OCI-LY7 (cell line): Measurements from ENCODE around the gene ZNF813. TPM values are rescaled to one million over a fixed set of nuclear protein-coding genes. Genes with fewer than 3 reads are reported as not detected.

ENCODE experiments used
- BruUV-seq: library from RNA; stranded (reverse); fragments of 400-500 nt; replicated peaks from 2 replicates; lab custom pipeline; 2021; lab: Mats Ljungman, UMichigan
- CTCF ChIA-PET: fragments of 300-600 bp; sonication (Branson Sonifier 250); formaldehyde crosslinking; loops from one replicate; lab custom pipeline; 2022; ENCODE audit warnings: antibody characterized with exemption; ENCODE audit not compliant: unreplicated experiment; lab: Charles Lee
- POLR2A ChIA-PET: fragments of 300-600 bp; sonication (Branson Sonifier 250); formaldehyde crosslinking; loops from one replicate; lab custom pipeline; 2022; ENCODE audit warnings: antibody characterized with exemption; lab: Charles Lee
- DNase-seq: peaks from one replicate; pipeline ENCODE4 v3.0.0-alpha.2; 2015; ENCODE audit warnings: low spot score
- H2AFZ ChIP-seq: fragments of 200-600 bp; sonication (generic), shearing (Covaris generic); 2 replicates; pipeline ENCODE4 v1.6.1; 2014; ENCODE audit warnings: mild to moderate bottlenecking, antibody characterized with exemption, low read length, moderate library complexity
- H3K27ac ChIP-seq: fragments of 200-600 bp; sonication (generic); 2 replicates; pipeline ENCODE4 v1.5.1; 2014; ENCODE audit warnings: mixed run types, low read depth, mild to moderate bottlenecking, moderate library complexity, low read length, inconsistent platforms; ENCODE audit not compliant: poor library complexity, severe bottlenecking
- H3K36me3 ChIP-seq: fragments of 200-600 bp; sonication (generic); 2 replicates; pipeline ENCODE4 v1.6.1; 2014; ENCODE audit warnings: mild to moderate bottlenecking, antibody characterized with exemption, low read length, moderate library complexity, mixed read lengths; ENCODE audit not compliant: insufficient read depth
- H3K4me1 ChIP-seq: fragments of 200-600 bp; sonication (generic); 2 replicates; pipeline ENCODE4 v1.5.1; 2014; ENCODE audit warnings: mild to moderate bottlenecking, low read length; ENCODE audit not compliant: insufficient read depth, poor library complexity, severe bottlenecking
- H3K4me2 ChIP-seq: fragments of 200-600 bp; sonication (generic); 2 replicates; pipeline ENCODE4 v1.6.1; 2014; ENCODE audit warnings: mild to moderate bottlenecking, low read length
- H3K4me3 ChIP-seq: fragments of 200-600 bp; sonication (generic); 2 replicates; pipeline ENCODE4 v1.5.1; 2014; ENCODE audit warnings: mild to moderate bottlenecking, low read depth, low read length; ENCODE audit not compliant: poor library complexity, severe bottlenecking
- H3K79me2 ChIP-seq: fragments of 200-600 bp; sonication (generic); 2 replicates; pipeline ENCODE4 v1.6.1; 2016; ENCODE audit warnings: low read depth, mild to moderate bottlenecking, low read length, moderate library complexity, mixed read lengths; ENCODE audit not compliant: insufficient read depth
- H3K9me2 ChIP-seq: fragments of 200-600 bp; sonication (generic); 2 replicates; pipeline ENCODE4 v1.6.1; 2016; ENCODE audit warnings: mild to moderate bottlenecking, low read length, mixed read lengths; ENCODE audit not compliant: insufficient read depth
- H3K9me3 ChIP-seq: fragments of 200-600 bp; sonication (generic); 2 replicates; pipeline ENCODE4 v1.6.1; 2014; ENCODE audit warnings: mild to moderate bottlenecking, mixed run types, low read length, mixed read lengths
- H4K20me1 ChIP-seq: fragments of 200-600 bp; sonication (generic); 2 replicates; pipeline ENCODE4 v1.6.1; 2014; ENCODE audit warnings: mild to moderate bottlenecking, antibody characterized with exemption, low read length, moderate library complexity, mixed read lengths; ENCODE audit not compliant: insufficient read depth
- EZH2phosphoT487 ChIP-seq: fragments of 200-600 bp; sonication (generic); IDR thresholded peaks from 2 replicates; pipeline ENCODE4 v1.6.1; 2018; ENCODE audit warnings: low read depth, borderline replicate concordance, mild to moderate bottlenecking, mixed run types, antibody characterized with exemption, low read length, moderate library complexity, mixed read lengths
- intact Hi-C: fragments of 100-400 bp; cut with micrococcal nuclease; formaldehyde crosslinking; loops from one replicate; pipeline ENCODE4 v1.10.0; 2022; ENCODE audit not compliant: unreplicated experiment
- total RNA-seq, 2 experiments: library from RNA; depleted of rRNA in 1 of 2; stranded (reverse); fragments of >200 nt in 1 of 2; shearing (Covaris generic) in 1 of 2; gene quantifications; 2 replicates each; pipeline ENCODE4 v1.2.3, GENCODE V29; 2014 to 2022
- TF ChIP-seq, protein P1 (sequence below): fragments of 200-600 bp; sonication (generic); conservative IDR thresholded peaks from 2 replicates; pipeline ENCODE4 v1.5.1; 2014; ENCODE audit warnings: mild to moderate bottlenecking, antibody characterized with exemption, low read length, moderate library complexity, mixed read lengths

The ZNF813 gene
- total RNA-seq, 2 experiments from 2014 or later = 5.9 to 6.7 TPM

DNA sequence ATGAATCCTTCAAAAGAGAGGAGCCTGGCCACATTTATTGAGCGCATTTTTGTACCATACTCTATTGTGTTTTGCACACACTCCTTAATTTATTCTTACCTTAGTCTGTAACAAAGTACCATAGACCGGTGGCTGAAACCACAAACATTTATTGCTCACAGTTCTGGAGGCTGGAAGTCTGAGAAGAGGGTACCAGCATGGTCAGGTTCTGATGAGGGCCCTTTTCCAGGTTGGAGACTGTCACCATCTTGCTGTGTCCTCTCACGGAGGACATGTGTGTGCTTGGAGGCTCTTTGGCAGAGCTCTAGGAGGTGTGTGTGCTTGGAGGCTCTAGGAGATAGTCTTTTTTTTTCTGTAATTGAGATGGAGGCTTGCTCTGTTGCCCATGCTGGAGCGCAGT is 72.6 kb downstream of the ZNF813 start:
- Histone ChIP-seq H3K4me2 (no peak overlapping the region), H3K4me1 (peaks cover 7% of the 10 kb centered on the region), H3K9me2 (no peaks in the 10 kb centered on the region), H3K27ac (no peak overlapping the region), H3K79me2 (no peaks in the 10 kb centered on the region), H4K20me1 (no peaks in the 10 kb centered on the region), H3K9me3 (no peaks in the 10 kb centered on the region), H3K4me3 (no peak overlapping the region), H2AFZ (no peak overlapping the region), H3K36me3 (peaks cover 3% of the 10 kb centered on the region)
- BruUV-seq = no TSS peak
- intact Hi-C loops = no loop called here
- no peak for DNase-seq
- ChIA-PET CTCF (no interaction called here), POLR2A (no interaction called here)
- no peak for TF ChIP-seq EZH2phosphoT487
- TF ChIP-seq, protein P1, sequence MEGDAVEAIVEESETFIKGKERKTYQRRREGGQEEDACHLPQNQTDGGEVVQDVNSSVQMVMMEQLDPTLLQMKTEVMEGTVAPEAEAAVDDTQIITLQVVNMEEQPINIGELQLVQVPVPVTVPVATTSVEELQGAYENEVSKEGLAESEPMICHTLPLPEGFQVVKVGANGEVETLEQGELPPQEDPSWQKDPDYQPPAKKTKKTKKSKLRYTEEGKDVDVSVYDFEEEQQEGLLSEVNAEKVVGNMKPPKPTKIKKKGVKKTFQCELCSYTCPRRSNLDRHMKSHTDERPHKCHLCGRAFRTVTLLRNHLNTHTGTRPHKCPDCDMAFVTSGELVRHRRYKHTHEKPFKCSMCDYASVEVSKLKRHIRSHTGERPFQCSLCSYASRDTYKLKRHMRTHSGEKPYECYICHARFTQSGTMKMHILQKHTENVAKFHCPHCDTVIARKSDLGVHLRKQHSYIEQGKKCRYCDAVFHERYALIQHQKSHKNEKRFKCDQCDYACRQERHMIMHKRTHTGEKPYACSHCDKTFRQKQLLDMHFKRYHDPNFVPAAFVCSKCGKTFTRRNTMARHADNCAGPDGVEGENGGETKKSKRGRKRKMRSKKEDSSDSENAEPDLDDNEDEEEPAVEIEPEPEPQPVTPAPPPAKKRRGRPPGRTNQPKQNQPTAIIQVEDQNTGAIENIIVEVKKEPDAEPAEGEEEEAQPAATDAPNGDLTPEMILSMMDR = no peak

DNA sequence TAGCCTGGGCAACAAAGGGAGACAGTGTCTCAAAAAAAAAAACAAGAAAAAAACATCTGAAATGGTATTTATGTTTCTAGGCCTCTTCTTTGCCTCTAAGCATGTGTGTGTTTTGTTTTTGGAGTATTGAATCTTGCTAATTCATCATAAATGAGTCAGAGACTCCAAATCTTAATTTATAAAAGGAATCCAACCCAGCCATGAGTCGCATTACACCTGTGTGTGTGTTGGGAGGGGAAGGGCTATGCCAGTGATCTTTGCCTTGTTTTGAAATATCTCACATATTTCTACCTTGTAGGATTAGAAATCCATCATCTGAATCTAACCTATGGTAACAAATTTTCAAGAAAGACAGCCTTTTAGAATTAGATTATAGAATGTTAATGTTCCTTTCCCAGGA is 74.4 kb downstream of the ZNF813 start:
- CTCF ChIA-PET = no interaction called here
- H3K27ac ChIP-seq = no peak overlapping the region
- POLR2A ChIA-PET = no interaction called here
- no peak overlapping the region for H2AFZ ChIP-seq
- H3K4me1 ChIP-seq = peaks cover 7% of the 10 kb centered on the region
- H3K9me3 ChIP-seq = no peaks in the 10 kb centered on the region
- no peak overlapping the region for H3K4me2 ChIP-seq
- no peak for DNase-seq
- peaks cover 3% of the 10 kb centered on the region for H3K36me3 ChIP-seq
- H3K4me3 ChIP-seq = no peak overlapping the region
- H3K79me2 ChIP-seq = no peaks in the 10 kb centered on the region
- intact Hi-C loops = no loop called here
- H3K9me2 ChIP-seq = no peaks in the 10 kb centered on the region
- TF ChIP-seq, protein P1 = no peak
- no TSS peak for BruUV-seq
- no peaks in the 10 kb centered on the region for H4K20me1 ChIP-seq

DNA sequence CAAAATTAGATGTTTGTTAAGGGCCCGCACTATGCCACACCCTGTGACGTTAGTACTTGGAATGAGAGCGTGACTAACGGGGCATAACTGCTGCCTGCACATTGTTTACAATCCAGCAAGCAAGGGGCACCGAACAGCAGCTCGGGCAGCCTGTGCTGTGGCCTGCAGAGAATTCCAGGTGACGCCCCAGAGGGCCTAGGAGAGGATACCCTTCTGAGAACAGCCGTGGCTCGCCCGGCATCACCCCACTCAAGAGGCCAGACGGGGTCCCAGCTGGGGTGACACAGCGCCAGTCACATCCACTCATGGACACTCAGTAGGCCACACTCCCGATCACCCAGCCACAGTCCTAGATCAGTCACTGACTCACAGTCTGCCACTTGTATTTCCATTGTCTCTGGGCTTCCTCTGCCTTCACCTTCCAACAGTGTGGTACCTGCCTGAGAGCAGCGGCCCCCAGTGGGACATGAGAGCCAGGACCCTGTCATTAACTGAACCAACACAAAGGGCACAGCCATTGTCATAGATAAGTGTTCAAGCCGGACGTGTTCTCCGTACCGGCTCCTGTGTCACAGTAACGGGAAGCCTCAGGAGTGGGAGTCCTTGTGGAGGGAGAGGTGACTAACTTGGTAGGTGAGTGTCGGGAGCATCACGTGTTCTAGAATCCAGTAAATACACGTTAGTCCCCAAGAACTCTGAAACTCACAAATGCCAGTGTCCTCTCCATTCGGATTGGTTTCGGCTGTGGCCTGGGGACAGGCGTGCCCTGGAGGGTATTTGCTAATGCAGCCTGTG is 77.9 kb downstream of the ZNF813 start:
- TF ChIP-seq, protein P1 = no peak
- no peak for TF ChIP-seq EZH2phosphoT487
- H3K9me3 ChIP-seq = no peaks in the 10 kb centered on the region
- H3K36me3 ChIP-seq = peaks cover 3% of the 10 kb centered on the region
- no peak for DNase-seq
- no peaks in the 10 kb centered on the region for H3K9me2 ChIP-seq
- intact Hi-C loops = no loop called here
- no peaks in the 10 kb centered on the region for H3K4me1 ChIP-seq
- no peak overlapping the region for H3K27ac ChIP-seq
- no peaks in the 10 kb centered on the region for H3K79me2 ChIP-seq
- no peaks in the 10 kb centered on the region for H4K20me1 ChIP-seq
- H3K4me2 ChIP-seq = no peak overlapping the region
- H3K4me3 ChIP-seq = no peak overlapping the region
- BruUV-seq = no TSS peak
- ChIA-PET CTCF (no interaction called here), POLR2A (no interaction called here)
- H2AFZ ChIP-seq = no peak overlapping the region
